Activated CD4-positive, alpha-beta T cell treated with anti-CD3 and anti-CD28 coated beads, Interleukin-2, amount 50 U/mL, for 4 hours (primary cell): ENCODE measurements around the gene GPX5.

ENCODE experiments used
- DNase-seq, 2 experiments: peaks; one replicate each; pipeline ENCODE4 v3.0.0-alpha.2; 2020

The GPX5 gene

GRCh38 chr6:28563430-28564095, 37.9 kb downstream of the GPX5 start:
- DNase-seq, result no peak

- no peak for DNase-seq
Observed at GRCh38 chr6:28565823-28566526, 40.3 kb downstream of the GPX5 start.

GRCh38 chr6:28566527-28567252, 41.0 kb downstream of the GPX5 start:
- no peak for DNase-seq

- DNase-seq, result no peak
Observed at GRCh38 chr6:28567506-28567905, 41.8 kb downstream of the GPX5 start.

GRCh38 chr6:28568515-28569108, 42.9 kb downstream of the GPX5 start:
- DNase-seq, result no peak

- no peak for DNase-seq
Observed at GRCh38 chr6:28569748-28570147, 44.1 kb downstream of the GPX5 start.

GRCh38 chr6:28580475-28580874, 54.8 kb downstream of the GPX5 start:
- no peak for DNase-seq

- no peak for DNase-seq
Observed at GRCh38 chr6:28583463-28583862, 57.8 kb downstream of the GPX5 start.
